ENCODE measurements around the gene WWC2.

WWC2 gene

DNA sequence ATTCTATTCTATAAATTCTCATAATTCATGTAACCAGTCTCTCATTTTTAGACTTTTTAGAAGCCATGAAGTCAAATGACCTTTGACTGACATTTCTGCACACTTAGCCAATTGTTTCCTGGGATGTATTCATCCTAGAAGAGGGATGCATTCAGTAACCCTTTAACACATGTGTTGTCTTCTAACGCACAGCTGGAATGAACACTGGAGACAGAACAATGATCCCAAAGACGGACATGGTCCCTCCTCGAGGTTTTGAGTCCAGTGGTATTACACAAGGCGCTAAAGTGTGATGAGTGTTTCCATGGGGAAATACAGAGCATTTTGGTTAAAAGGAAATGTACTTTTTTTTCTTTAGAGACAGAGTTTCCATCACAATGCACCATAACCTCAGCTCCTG lies 263.0 kb downstream of the WWC2 start:
- DNase-seq (ENCODE audit: low spot score), result no peak
- in situ Hi-C loops (cut with MboI; ENCODE audit: low pct_unique_long_range_greater_than_20kb, low sequenced_read_pairs, unreplicated experiment), result no loop called here
- TF ChIP-seq, protein P1, sequence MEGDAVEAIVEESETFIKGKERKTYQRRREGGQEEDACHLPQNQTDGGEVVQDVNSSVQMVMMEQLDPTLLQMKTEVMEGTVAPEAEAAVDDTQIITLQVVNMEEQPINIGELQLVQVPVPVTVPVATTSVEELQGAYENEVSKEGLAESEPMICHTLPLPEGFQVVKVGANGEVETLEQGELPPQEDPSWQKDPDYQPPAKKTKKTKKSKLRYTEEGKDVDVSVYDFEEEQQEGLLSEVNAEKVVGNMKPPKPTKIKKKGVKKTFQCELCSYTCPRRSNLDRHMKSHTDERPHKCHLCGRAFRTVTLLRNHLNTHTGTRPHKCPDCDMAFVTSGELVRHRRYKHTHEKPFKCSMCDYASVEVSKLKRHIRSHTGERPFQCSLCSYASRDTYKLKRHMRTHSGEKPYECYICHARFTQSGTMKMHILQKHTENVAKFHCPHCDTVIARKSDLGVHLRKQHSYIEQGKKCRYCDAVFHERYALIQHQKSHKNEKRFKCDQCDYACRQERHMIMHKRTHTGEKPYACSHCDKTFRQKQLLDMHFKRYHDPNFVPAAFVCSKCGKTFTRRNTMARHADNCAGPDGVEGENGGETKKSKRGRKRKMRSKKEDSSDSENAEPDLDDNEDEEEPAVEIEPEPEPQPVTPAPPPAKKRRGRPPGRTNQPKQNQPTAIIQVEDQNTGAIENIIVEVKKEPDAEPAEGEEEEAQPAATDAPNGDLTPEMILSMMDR (IDR thresholded peaks at IDR 0.05; ENCODE audit: extremely low read depth, insufficient read depth, missing control alignments), result no peak

DNA sequence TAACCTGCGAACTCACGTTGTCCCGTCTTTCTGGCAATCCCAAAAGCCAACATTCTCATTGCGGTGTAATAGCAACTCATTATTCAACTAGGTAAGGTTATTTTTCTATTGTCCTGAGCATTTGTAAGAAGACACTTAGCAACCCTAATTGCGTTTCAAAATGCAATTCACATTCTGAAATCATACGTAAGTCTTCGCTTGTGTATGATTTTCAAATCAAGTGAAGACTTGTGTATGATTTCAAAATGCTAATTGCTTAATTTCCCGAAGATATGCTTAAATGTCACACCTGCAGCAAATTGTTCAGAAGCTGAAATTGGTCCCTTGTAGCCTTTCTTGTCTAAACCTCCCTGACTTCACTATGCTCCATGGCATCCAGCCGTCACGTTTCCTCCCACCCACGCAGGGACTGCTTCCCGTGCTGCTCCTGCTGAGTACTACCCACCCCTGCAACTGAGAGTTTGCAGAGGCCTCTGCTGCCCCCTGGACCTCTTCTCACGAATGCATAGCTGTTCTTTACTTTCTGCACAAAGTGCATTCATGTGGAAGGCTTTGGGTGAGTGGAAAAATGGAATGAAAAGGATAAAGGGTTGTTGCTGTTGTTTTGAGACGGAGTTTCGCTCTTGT lies 264.0 kb downstream of the WWC2 start:
- in situ Hi-C loops (cut with MboI; ENCODE audit: low pct_unique_long_range_greater_than_20kb, low sequenced_read_pairs, unreplicated experiment), result no loop called here
- TF ChIP-seq, protein P1 (IDR thresholded peaks at IDR 0.05; ENCODE audit: extremely low read depth, insufficient read depth, missing control alignments), result no peak
- no peak for DNase-seq (ENCODE audit: low spot score)

DNA sequence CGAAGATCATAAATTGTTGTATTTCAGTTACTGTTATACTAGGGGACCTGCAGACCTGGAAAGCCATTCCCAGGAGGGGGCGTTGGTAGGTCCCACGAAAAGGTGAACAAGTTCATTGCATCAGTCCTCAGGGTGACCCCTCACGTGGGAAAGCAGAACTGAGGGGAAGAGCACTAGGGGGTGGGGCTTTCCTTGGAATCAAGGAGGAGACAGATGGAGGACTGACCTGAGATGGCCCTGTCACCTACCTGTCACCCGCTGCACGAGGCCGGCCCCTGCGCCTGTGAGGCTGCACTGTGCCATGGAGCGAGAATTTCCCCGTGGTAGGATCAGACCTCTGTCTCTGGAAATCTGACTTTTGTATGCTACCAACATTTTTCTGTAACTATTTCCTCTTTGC lies 265.0 kb downstream of the WWC2 start:
- in situ Hi-C loops (cut with MboI; ENCODE audit: low pct_unique_long_range_greater_than_20kb, low sequenced_read_pairs, unreplicated experiment), result no loop called here
- no peak for DNase-seq (ENCODE audit: low spot score)
- TF ChIP-seq, protein P1 (IDR thresholded peaks at IDR 0.05; ENCODE audit: extremely low read depth, insufficient read depth, missing control alignments), result no peak

DNA sequence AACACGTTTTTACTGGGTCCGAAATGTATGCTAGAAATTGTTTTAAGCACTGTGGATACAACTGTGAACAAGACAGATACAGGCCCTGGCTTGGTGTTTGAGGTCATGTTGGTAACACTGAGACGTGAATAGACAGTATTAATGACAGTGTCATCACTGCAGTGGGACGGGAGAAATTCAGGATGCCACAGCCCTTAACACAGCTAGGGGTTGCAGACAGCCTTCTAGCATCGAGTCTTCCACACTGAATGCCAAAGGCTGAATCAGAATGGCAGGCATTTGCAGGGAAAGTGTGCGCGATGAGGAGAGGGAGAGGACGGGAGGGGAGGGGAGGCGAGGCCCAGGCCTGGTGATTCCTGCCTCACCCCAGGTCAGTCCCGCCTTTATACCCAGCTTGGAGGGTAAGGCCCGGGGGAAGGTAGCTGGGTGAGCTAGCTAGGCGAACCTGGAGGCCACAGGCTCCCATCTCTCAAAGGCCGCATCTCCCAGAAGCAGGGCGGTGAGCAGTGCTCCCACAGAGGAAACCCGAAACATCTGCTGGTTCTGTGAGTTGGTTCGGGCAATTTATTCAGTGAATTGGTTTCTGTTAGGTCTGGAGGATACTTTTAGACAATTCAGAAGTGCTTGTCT lies 267.3 kb downstream of the WWC2 start:
- TF ChIP-seq, protein P1 (IDR thresholded peaks at IDR 0.05; ENCODE audit: extremely low read depth, insufficient read depth, missing control alignments), result no peak
- in situ Hi-C loops (cut with MboI; ENCODE audit: low pct_unique_long_range_greater_than_20kb, low sequenced_read_pairs, unreplicated experiment), result no loop called here
- no peak for DNase-seq (ENCODE audit: low spot score)

DNA sequence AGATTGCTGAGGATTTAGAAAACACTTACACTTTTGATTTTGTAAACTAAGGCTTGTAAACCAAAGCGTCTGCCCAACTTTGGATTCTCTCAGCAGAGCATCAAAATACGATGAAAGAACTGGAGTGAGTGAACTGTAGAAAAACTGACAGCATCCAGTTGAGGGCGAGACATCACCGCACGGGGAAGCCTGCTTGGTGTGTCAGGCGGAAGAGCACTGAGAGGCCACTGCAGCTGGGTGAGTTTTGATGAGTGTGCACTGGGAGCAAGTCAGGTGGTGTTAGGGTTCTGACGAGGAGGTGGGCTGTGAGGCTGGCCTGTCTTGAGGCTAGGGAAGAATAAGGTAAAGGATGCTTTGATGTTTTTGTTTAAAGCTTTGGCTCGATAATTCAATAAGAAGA lies 270.0 kb downstream of the WWC2 start:
- DNase-seq (ENCODE audit: low spot score), result no peak
- TF ChIP-seq, protein P1 (IDR thresholded peaks at IDR 0.05; ENCODE audit: extremely low read depth, insufficient read depth, missing control alignments), result no peak
- in situ Hi-C loops (cut with MboI; ENCODE audit: low pct_unique_long_range_greater_than_20kb, low sequenced_read_pairs, unreplicated experiment), result no loop called here
